Upper lobe of right lung (tissue), 1 donor: ENCODE measurements around the gene SCARB1. TPM values are rescaled to one million over a fixed set of nuclear protein-coding genes. Genes with fewer than 3 reads are reported as not detected.

ENCODE experiments used
- ATAC-seq: fragments of 200-7000 bp; cut with Tn5 transposase; one replicate; pipeline ENCODE4 v1.9.1; 2020; ENCODE audit warnings: mild to moderate bottlenecking, moderate library complexity
- DNase-seq: peaks from one replicate; pipeline ENCODE4 v3.0.0-alpha.2; 2020
- H3K27ac ChIP-seq: fragments of 200-600 bp; one replicate; pipeline ENCODE4 v1.8.0; 2022
- H3K27me3 ChIP-seq: fragments of 200-600 bp; one replicate; pipeline ENCODE4 v1.8.0; 2022; ENCODE audit warnings: mild to moderate bottlenecking
- H3K36me3 ChIP-seq: fragments of 200-600 bp; one replicate; pipeline ENCODE4 v1.8.0; 2022
- H3K4me1 ChIP-seq: fragments of 200-600 bp; one replicate; pipeline ENCODE4 v1.8.0; 2022
- H3K4me3 ChIP-seq: fragments of 200-600 bp; one replicate; pipeline ENCODE4 v1.8.0; 2022; ENCODE audit warnings: mild to moderate bottlenecking
- H3K9me3 ChIP-seq: fragments of 200-600 bp; one replicate; pipeline ENCODE4 v1.8.0; 2022
- intact Hi-C: fragments of 100-400 bp; cut with DNase I; formaldehyde crosslinking; loops from one replicate; pipeline ENCODE4 v1.11.0; 2022
- total RNA-seq: library from RNA; stranded (reverse); fragmentation: NEBNext Ultra II Directional; extraction: Animal tissue kit (Norgen Biotek cat#: 25700); gene quantifications from one replicate; pipeline ENCODE4 v1.2.1, GENCODE V29; 2021
- TF ChIP-seq, protein P1 (sequence below): fragments of 200-600 bp; IDR thresholded peaks from one replicate; pipeline ENCODE4 v1.8.0; 2022; ENCODE audit warnings: antibody characterized with exemption
- donor health status: DM: no; HTN: yes; CAD: no; lungs with severe emphysema.

The SCARB1 gene
- total RNA-seq, 1 donor from 2014 or later, result 35.3 TPM

- TF ChIP-seq, protein P1, sequence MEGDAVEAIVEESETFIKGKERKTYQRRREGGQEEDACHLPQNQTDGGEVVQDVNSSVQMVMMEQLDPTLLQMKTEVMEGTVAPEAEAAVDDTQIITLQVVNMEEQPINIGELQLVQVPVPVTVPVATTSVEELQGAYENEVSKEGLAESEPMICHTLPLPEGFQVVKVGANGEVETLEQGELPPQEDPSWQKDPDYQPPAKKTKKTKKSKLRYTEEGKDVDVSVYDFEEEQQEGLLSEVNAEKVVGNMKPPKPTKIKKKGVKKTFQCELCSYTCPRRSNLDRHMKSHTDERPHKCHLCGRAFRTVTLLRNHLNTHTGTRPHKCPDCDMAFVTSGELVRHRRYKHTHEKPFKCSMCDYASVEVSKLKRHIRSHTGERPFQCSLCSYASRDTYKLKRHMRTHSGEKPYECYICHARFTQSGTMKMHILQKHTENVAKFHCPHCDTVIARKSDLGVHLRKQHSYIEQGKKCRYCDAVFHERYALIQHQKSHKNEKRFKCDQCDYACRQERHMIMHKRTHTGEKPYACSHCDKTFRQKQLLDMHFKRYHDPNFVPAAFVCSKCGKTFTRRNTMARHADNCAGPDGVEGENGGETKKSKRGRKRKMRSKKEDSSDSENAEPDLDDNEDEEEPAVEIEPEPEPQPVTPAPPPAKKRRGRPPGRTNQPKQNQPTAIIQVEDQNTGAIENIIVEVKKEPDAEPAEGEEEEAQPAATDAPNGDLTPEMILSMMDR, result no peak
- H3K27ac ChIP-seq, result no peak overlapping the region
- no peak overlapping the region for H3K4me3 ChIP-seq
- peaks cover 39% of the 10 kb centered on the region for H3K4me1 ChIP-seq
- intact Hi-C loops, result no loop called here
- H3K9me3 ChIP-seq, result no peaks in the 10 kb centered on the region
- ATAC-seq, result no peak
- H3K27me3 ChIP-seq, result no peaks in the 10 kb centered on the region
- H3K36me3 ChIP-seq, result no peaks in the 10 kb centered on the region
- DNase-seq, result no peak
Measured at GRCh38 chr12:124749725-124750124, 113.9 kb downstream of the SCARB1 start.

DNA sequence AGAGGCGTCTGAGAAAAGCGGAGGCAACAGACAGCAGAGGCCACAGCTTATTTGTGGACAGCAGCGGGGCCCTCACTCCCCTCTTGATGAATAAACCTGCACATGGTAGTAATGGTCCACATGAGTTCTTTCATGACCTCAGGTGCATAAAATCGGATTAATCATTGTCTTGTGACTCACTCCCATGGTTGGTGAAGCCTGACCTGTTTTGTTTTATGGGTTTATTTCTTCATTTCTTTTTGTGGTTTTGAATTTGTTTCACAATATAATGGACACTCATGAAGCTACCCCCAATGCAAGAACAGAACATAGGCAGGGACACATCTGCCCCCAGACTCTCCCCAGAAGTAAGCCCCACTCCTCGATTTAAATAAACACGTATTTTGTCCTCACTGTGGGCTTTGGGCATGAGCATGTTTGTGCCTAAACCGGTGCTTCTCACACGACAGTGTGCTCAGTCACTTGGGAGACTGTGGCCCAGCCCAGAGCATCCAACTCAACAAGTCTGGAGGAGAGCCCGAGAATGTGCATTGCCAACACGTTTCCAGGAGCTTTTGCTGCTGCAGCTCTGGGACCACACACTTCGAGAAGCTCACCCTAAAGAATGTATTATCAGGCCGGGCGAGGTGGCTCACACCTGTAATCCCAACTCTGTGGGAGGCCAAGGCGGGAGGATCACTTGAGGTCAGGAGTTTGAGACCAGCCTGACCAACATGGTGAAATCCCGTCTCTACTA, 116.1 kb downstream of the SCARB1 start:
- Histone ChIP-seq H3K27me3 (no peaks in the 10 kb centered on the region), H3K4me1 (peaks cover 29% of the 10 kb centered on the region), H3K36me3 (no peaks in the 10 kb centered on the region), H3K27ac (no peak overlapping the region), H3K4me3 (no peak overlapping the region), H3K9me3 (no peaks in the 10 kb centered on the region)
- TF ChIP-seq, protein P1, result no peak
- intact Hi-C loops, result no loop called here
- ATAC-seq (no peak), DNase-seq (no peak)

- H3K4me3 ChIP-seq, result no peak overlapping the region
- H3K4me1 ChIP-seq, result peaks cover 26% of the 10 kb centered on the region
- H3K36me3 ChIP-seq, result no peaks in the 10 kb centered on the region
- H3K27me3 ChIP-seq, result no peaks in the 10 kb centered on the region
- TF ChIP-seq, protein P1, result no peak
- no peak for DNase-seq
- H3K9me3 ChIP-seq, result no peaks in the 10 kb centered on the region
- peak overlapping the region; percentile 70 for H3K27ac ChIP-seq
- intact Hi-C loops, result no loop called here
- ATAC-seq, result no peak
Measured at GRCh38 chr12:124746649-124747425, 116.8 kb downstream of the SCARB1 start.

GRCh38 chr12:124745891-124746570, 117.6 kb downstream of the SCARB1 start:
- DNase-seq (peak; percentile 93), ATAC-seq (peak; percentile 93)
- Histone ChIP-seq H3K9me3 (no peaks in the 10 kb centered on the region), H3K36me3 (no peaks in the 10 kb centered on the region), H3K27me3 (no peaks in the 10 kb centered on the region), H3K27ac (peak overlapping the region; percentile 70), H3K4me3 (no peak overlapping the region), H3K4me1 (peaks cover 20% of the 10 kb centered on the region)
- intact Hi-C loops, result no loop called here
- TF ChIP-seq, protein P1, result no peak

GRCh38 chr12:124745465-124745890, 118.2 kb downstream of the SCARB1 start:
- intact Hi-C loops, result no loop called here
- Histone ChIP-seq H3K4me3 (no peak overlapping the region), H3K9me3 (no peaks in the 10 kb centered on the region)

More at GRCh38 chr12:124745465-124745890, 118.2 kb downstream of the SCARB1 start:
- Histone ChIP-seq H3K27ac (peak overlapping the region; percentile 70), H3K4me1 (peaks cover 25% of the 10 kb centered on the region), H3K27me3 (no peaks in the 10 kb centered on the region), H3K36me3 (no peaks in the 10 kb centered on the region)
- TF ChIP-seq, protein P1, result no peak
- no peak for ATAC-seq
- DNase-seq, result no peak
